Measurements from ENCODE around the gene CYP4A22.
"Not testable (repeated sequence)": the region's sequence is repeated elsewhere in the genome, so short reads cannot be mapped to it uniquely, and the experiment has no call there.

The CYP4A22 gene

DNA sequence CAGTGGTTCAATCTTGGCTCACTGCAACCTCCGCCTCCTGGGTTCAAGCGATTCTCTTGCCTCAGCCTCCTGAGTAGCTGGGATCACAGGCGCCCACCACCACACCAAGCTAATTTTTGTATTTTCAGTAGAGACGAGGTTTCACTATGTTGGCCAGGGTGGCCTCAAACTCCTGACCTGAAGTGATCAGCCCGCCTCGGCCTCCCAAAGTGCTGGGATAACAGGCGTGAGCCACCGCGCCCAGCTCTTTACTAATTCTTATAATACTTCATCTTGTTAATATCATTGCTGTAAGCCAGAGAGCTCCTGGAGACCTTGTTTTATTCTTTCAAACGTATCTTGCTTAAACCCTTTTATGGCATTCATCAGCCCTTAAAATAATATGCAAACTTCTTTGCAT is 56.3 kb downstream of the CYP4A22 start:
- H3K9ac ChIP-seq (ENCODE audit: low read length in 2 of 2); H3K27ac ChIP-seq (ENCODE audit: low read length); H3K9me3 ChIP-seq (ENCODE audit: control insufficient read depth in 2 of 2, low read length in 2 of 2); H3K4me3 ChIP-seq (ENCODE audit: low read length in 2 of 2); H3K36me3 ChIP-seq (ENCODE audit: control insufficient read depth in 2 of 2, insufficient read depth in 2 of 2, low read length in 2 of 2): not testable (repeated sequence)
- Histone ChIP-seq H3K27me3 (ENCODE audit: control insufficient read depth in 1 of 2, insufficient read depth in 2 of 2, low read length in 2 of 2) (peaks cover 6 to 13% of the 10 kb centered on the region in 2 donors), H3K4me1 (ENCODE audit: control insufficient read depth, insufficient read depth, low read length) (peaks cover 25% of the 10 kb centered on the region)

- no peak overlapping the region for H3K4me3 ChIP-seq (ENCODE audit: low read length in 2 of 2)
Measured at GRCh38 chr1:47194311-47194710, 57.1 kb downstream of the CYP4A22 start.

GRCh38 chr1:47195981-47196380 is 58.7 kb downstream of the CYP4A22 start:
- peaks cover 9 to 21% of the 10 kb centered on the region in 2 donors for H3K27me3 ChIP-seq (ENCODE audit: control insufficient read depth in 1 of 2, insufficient read depth in 2 of 2, low read length in 2 of 2)
- not testable (repeated sequence) for H3K4me3 ChIP-seq (ENCODE audit: low read length in 2 of 2); H3K9ac ChIP-seq (ENCODE audit: low read length in 2 of 2); H3K36me3 ChIP-seq (ENCODE audit: control insufficient read depth in 2 of 2, insufficient read depth in 2 of 2, low read length in 2 of 2); H3K9me3 ChIP-seq (ENCODE audit: control insufficient read depth in 2 of 2, low read length in 2 of 2); H3K27ac ChIP-seq (ENCODE audit: low read length)
- H3K4me1 ChIP-seq (ENCODE audit: control insufficient read depth, insufficient read depth, low read length) = peaks cover 12% of the 10 kb centered on the region

More at GRCh38 chr1:47194311-47194710, 57.1 kb downstream of the CYP4A22 start:
- H3K36me3 ChIP-seq (ENCODE audit: control insufficient read depth in 2 of 2, insufficient read depth in 2 of 2, low read length in 2 of 2) = no peaks in the 10 kb centered on the region
- H3K27ac ChIP-seq (ENCODE audit: low read length) = no peak overlapping the region
- no peaks in the 10 kb centered on the region for H3K9me3 ChIP-seq (ENCODE audit: control insufficient read depth in 2 of 2, low read length in 2 of 2)
- H3K9ac ChIP-seq (ENCODE audit: low read length in 2 of 2) = no peak overlapping the region
- H3K4me1 ChIP-seq (ENCODE audit: control insufficient read depth, insufficient read depth, low read length) = peaks cover 25% of the 10 kb centered on the region
- peaks cover 9 to 15% of the 10 kb centered on the region in 2 donors for H3K27me3 ChIP-seq (ENCODE audit: control insufficient read depth in 1 of 2, insufficient read depth in 2 of 2, low read length in 2 of 2)

- Histone ChIP-seq H3K4me3 (ENCODE audit: low read length in 2 of 2) (no peak overlapping the region), H3K9ac (ENCODE audit: low read length in 2 of 2) (no peak overlapping the region), H3K4me1 (ENCODE audit: control insufficient read depth, insufficient read depth, low read length) (peaks cover 9% of the 10 kb centered on the region), H3K27ac (ENCODE audit: low read length) (no peak overlapping the region), H3K27me3 (ENCODE audit: control insufficient read depth in 1 of 2, insufficient read depth in 2 of 2, low read length in 2 of 2) (peaks cover 9 to 21% of the 10 kb centered on the region in 2 donors), H3K36me3 (ENCODE audit: control insufficient read depth in 2 of 2, insufficient read depth in 2 of 2, low read length in 2 of 2) (no peaks in the 10 kb centered on the region), H3K9me3 (ENCODE audit: control insufficient read depth in 2 of 2, low read length in 2 of 2) (no peaks in the 10 kb centered on the region)
Measured at GRCh38 chr1:47196622-47197021, 59.4 kb downstream of the CYP4A22 start.

- Histone ChIP-seq H3K9me3 (ENCODE audit: control insufficient read depth in 2 of 2, low read length in 2 of 2) (no peaks in the 10 kb centered on the region), H3K4me1 (ENCODE audit: control insufficient read depth, insufficient read depth, low read length) (no peaks in the 10 kb centered on the region), H3K27ac (ENCODE audit: low read length) (no peak overlapping the region), H3K36me3 (ENCODE audit: control insufficient read depth in 2 of 2, insufficient read depth in 2 of 2, low read length in 2 of 2) (no peaks in the 10 kb centered on the region), H3K27me3 (ENCODE audit: control insufficient read depth in 1 of 2, insufficient read depth in 2 of 2, low read length in 2 of 2) (peaks cover 9 to 21% of the 10 kb centered on the region in 2 donors), H3K9ac (ENCODE audit: low read length in 2 of 2) (no peak overlapping the region), H3K4me3 (ENCODE audit: low read length in 2 of 2) (no peak overlapping the region)
Measured at GRCh38 chr1:47198214-47198613, 61.0 kb downstream of the CYP4A22 start.
